Fibroblast of lung (primary cell): Measurements from ENCODE around the gene PORCN. TPM values are rescaled to one million over a fixed set of nuclear protein-coding genes. Genes with fewer than 3 reads are reported as not detected.

Experiments used
- DNase-seq, 2 donors: peaks; one replicate each; pipeline versions ENCODE4 v3.0.0 to v3.0.0-alpha.2; 2010; ENCODE audit warnings: low read depth in 2 of 2
- H2AFZ ChIP-seq: 2 replicates; pipeline ENCODE4 v1.5.1; 2012; ENCODE audit warnings: low read length, control low read depth, inconsistent platforms
- H3K27ac ChIP-seq: 2 replicates; pipeline ENCODE4 v1.5.1; 2011; ENCODE audit warnings: low read length, control low read depth; ENCODE audit not compliant: insufficient read depth
- H3K27me3 ChIP-seq: 2 replicates; pipeline ENCODE4 v1.5.1; 2011; ENCODE audit warnings: mild to moderate bottlenecking, low read length; ENCODE audit not compliant: control insufficient read depth, insufficient read depth
- H3K36me3 ChIP-seq: 2 replicates; pipeline ENCODE4 v1.5.1; 2011; ENCODE audit warnings: low read length; ENCODE audit not compliant: control insufficient read depth, insufficient read depth
- H3K4me1 ChIP-seq: 2 replicates; pipeline ENCODE4 v1.5.1; 2011; ENCODE audit warnings: low read length; ENCODE audit not compliant: control insufficient read depth, insufficient read depth; ENCODE audit errors: extremely low read depth
- H3K4me2 ChIP-seq: 2 replicates; pipeline ENCODE4 v1.5.1; 2011; ENCODE audit warnings: low read length, control low read depth; ENCODE audit not compliant: insufficient read depth; ENCODE audit errors: extremely low read depth
- H3K4me3 ChIP-seq, 4 experiments: fragments of 200-600 bp in 1 of 4; sonication (generic) in 1 of 4; replicated peaks in 1 of 4; 2 replicates each; pipeline ENCODE4 v1.5.1; 2011 to 2016; ENCODE audit warnings: low read length in 4 of 4, low read depth in 3 of 4, mild to moderate bottlenecking in 3 of 4, control low read depth in 2 of 4, inconsistent platforms in 1 of 4, mixed read lengths in 1 of 4; ENCODE audit not compliant: insufficient read depth in 1 of 4; ENCODE audit errors: control extremely low read depth in 1 of 4
- H3K79me2 ChIP-seq: 2 replicates; pipeline ENCODE4 v1.5.1; 2012; ENCODE audit warnings: mild to moderate bottlenecking, low read length, inconsistent platforms; ENCODE audit not compliant: control insufficient read depth, insufficient read depth
- H3K9ac ChIP-seq: 2 replicates; pipeline ENCODE4 v1.5.1; 2011; ENCODE audit warnings: mild to moderate bottlenecking, low read length, control low read depth; ENCODE audit not compliant: insufficient read depth
- H3K9me3 ChIP-seq: 2 replicates; pipeline ENCODE4 v1.5.1; 2012; ENCODE audit warnings: low read depth, low read length; ENCODE audit not compliant: control insufficient read depth, insufficient read depth
- H4K20me1 ChIP-seq: 2 replicates; pipeline ENCODE4 v1.5.1; 2011; ENCODE audit warnings: low read length; ENCODE audit not compliant: control insufficient read depth, insufficient read depth; ENCODE audit errors: extremely low read depth
- EZH2 ChIP-seq: IDR thresholded peaks from 2 replicates; pipeline ENCODE4 v1.5.1; 2012; ENCODE audit warnings: low read length, control low read depth, mild to moderate bottlenecking; ENCODE audit errors: missing control alignments
- polyA plus RNA-seq, 2 donors: library from polyadenylated mRNA; depleted of rRNA in 1 of 2; stranded (reverse) in 1 of 2; unstranded in 1 of 2; fragments of >200 nt; gene quantifications; 2 replicates each; pipeline ENCODE4 v1.2.1, GENCODE V29; 2011 to 2012; ENCODE audit warnings: missing spikeins in 1 of 2
- total RNA-seq: library from RNA; depleted of rRNA; stranded (reverse); fragments of >200 nt; gene quantifications from 2 replicates; pipeline ENCODE4 v1.2.1, GENCODE V29; 2014
- TF ChIP-seq, protein P1 (sequence below), 2 donors: IDR thresholded peaks in 1 of 2; conservative IDR thresholded peaks in 1 of 2; 1 replicate in 1 of 2; 2 replicates in 1 of 2; pipeline ENCODE4 v1.5.1; 2011 to 2012; ENCODE audit warnings: low read length in 2 of 2, control low read depth in 1 of 2, inconsistent platforms in 1 of 2, low read depth in 1 of 2, mild to moderate bottlenecking in 1 of 2

The PORCN gene
- total and polyA plus RNA-seq, 2 donors (not counting 1 experiment from before 2014, with no cell fraction given) = 5.4 to 11.4 TPM

DNA sequence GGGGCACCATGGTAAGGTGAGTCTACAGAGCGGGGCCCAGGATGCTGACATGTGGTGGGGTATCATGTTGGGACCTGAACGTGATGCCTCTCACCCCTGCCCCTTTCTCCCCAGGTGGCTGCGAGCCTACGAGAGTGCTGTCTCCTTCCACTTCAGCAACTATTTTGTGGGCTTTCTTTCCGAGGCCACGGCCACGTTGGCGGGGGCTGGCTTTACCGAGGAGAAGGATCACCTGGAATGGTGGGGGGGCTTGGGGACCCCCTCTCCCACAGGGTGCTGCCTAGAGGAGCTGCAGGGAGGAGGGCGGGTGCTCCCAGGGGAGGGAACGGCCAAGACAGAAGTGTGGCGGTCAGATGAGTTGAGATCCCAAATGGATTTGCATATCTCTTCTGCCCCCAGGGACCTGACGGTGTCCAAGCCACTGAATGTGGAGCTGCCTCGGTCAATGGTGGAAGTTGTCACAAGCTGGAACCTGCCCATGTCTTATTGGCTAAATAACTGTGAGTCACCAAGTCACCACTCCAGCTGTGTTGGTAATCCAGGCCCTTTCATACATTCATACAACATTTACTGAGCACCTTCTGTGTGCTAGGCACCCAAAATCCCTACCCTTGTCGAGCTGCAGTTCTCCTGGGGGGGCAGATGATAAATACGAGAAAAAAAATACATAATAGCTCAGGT is 5.5 kb downstream of the PORCN start:
- Histone ChIP-seq H3K4me2 (no peak overlapping the region), H4K20me1 (no peaks in the 10 kb centered on the region), H3K4me3 (no peak overlapping the region), H3K4me1 (no peaks in the 10 kb centered on the region), H3K9ac (no peak overlapping the region), H3K36me3 (no peaks in the 10 kb centered on the region), H3K9me3 (no peaks in the 10 kb centered on the region), H3K27ac (no peak overlapping the region), H3K27me3 (no peaks in the 10 kb centered on the region), H2AFZ (no peak overlapping the region), H3K79me2 (no peaks in the 10 kb centered on the region)
- DNase-seq = no peak
- TF ChIP-seq EZH2 = no peak
- TF ChIP-seq, protein P1, sequence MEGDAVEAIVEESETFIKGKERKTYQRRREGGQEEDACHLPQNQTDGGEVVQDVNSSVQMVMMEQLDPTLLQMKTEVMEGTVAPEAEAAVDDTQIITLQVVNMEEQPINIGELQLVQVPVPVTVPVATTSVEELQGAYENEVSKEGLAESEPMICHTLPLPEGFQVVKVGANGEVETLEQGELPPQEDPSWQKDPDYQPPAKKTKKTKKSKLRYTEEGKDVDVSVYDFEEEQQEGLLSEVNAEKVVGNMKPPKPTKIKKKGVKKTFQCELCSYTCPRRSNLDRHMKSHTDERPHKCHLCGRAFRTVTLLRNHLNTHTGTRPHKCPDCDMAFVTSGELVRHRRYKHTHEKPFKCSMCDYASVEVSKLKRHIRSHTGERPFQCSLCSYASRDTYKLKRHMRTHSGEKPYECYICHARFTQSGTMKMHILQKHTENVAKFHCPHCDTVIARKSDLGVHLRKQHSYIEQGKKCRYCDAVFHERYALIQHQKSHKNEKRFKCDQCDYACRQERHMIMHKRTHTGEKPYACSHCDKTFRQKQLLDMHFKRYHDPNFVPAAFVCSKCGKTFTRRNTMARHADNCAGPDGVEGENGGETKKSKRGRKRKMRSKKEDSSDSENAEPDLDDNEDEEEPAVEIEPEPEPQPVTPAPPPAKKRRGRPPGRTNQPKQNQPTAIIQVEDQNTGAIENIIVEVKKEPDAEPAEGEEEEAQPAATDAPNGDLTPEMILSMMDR (conservative IDR thresholded peaks at IDR 0.05 in 1 of 2, IDR thresholded peaks at IDR 0.05 in 1 of 2; ENCODE audit: low read depth in 1 of 2, low read length in 2 of 2) = no peak

DNA sequence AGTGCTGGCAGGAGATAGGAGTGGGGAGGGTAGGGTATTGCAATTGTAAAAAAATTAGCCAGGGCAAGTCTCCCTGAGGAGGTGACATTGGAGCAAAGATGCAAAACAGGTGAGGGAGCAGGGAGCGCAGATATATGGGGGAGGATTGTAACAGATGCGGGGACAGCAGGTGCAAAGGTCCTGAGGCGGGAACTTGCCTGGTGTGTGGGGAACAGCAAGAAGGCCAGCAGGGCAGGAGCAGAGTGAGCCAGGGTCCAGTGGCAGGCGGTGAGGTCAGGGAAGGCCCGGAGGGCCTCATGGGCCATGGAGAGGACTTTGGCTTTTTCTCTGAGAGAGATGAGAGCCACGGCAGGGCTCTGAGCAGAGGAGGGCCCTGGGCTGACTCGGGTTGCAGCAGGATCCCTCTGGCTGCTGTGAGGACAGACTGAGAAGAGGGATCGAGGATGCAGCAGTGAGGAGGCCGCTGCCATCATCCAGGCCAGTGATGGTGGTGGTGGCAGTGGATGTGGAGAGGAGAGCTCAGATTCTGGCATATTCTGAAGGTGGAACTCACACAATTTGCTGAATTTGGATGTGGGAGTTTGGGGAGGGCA is 6.2 kb downstream of the PORCN start:
- H3K9me3 ChIP-seq = no peaks in the 10 kb centered on the region
- H4K20me1 ChIP-seq = no peaks in the 10 kb centered on the region
- no peak overlapping the region for H3K27ac ChIP-seq
- no peaks in the 10 kb centered on the region for H3K79me2 ChIP-seq
- H3K4me1 ChIP-seq = no peaks in the 10 kb centered on the region
- no peaks in the 10 kb centered on the region for H3K36me3 ChIP-seq
- no peaks in the 10 kb centered on the region for H3K27me3 ChIP-seq
- no peak for DNase-seq
- TF ChIP-seq EZH2 = no peak
- TF ChIP-seq, protein P1 (conservative IDR thresholded peaks at IDR 0.05 in 1 of 2, IDR thresholded peaks at IDR 0.05 in 1 of 2; ENCODE audit: low read depth in 1 of 2, low read length in 2 of 2) = no peak
- no peak overlapping the region for H3K9ac ChIP-seq
- no peak overlapping the region for H3K4me3 ChIP-seq
- no peak overlapping the region for H3K4me2 ChIP-seq
- H2AFZ ChIP-seq = no peak overlapping the region

DNA sequence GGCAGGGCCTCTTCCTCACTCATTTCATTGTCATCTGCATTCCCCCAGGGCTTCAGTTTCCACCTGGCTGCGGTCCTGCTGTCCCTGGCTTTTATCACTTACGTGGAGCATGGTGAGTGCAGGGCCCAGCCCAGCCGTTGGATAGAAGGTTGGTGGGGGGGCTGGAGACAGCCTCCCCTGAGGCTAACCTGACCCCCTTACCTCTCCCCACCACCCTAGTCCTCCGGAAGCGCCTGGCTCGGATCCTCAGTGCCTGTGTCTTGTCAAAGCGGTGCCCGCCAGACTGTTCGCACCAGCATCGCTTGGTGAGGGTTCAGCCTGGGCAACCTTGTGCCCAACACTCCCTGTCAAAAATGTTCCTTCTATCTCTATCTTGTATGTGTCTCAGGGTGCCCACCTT is 7.0 kb downstream of the PORCN start:
- Histone ChIP-seq H3K9me3 (no peaks in the 10 kb centered on the region), H3K27me3 (no peaks in the 10 kb centered on the region), H3K27ac (no peak overlapping the region), H4K20me1 (no peaks in the 10 kb centered on the region), H3K4me2 (no peak overlapping the region), H3K4me3 (no peak overlapping the region), H3K36me3 (no peaks in the 10 kb centered on the region), H3K9ac (no peak overlapping the region), H3K79me2 (no peaks in the 10 kb centered on the region), H2AFZ (no peak overlapping the region), H3K4me1 (no peaks in the 10 kb centered on the region)
- no peak for TF ChIP-seq EZH2
- TF ChIP-seq, protein P1 (conservative IDR thresholded peaks at IDR 0.05 in 1 of 2, IDR thresholded peaks at IDR 0.05 in 1 of 2; ENCODE audit: low read depth in 1 of 2, low read length in 2 of 2) = no peak
- no peak for DNase-seq
